ENCODE results near the gene ERBIN. TPM values are rescaled to one million over a fixed set of nuclear protein-coding genes. Genes with fewer than 3 reads are reported as not detected.
"Not testable (repeated sequence)": the region's sequence is repeated elsewhere in the genome, so short reads cannot be mapped to it uniquely, and the experiment has no call there.

The ERBIN gene
- total RNA-seq, 2 donors from 2014 or later = 55.0 to 61.5 TPM

GRCh38 chr5:65910711-65911110 lies 15.7 kb upstream of the ERBIN start:
- Histone ChIP-seq H3K27ac (no peak overlapping the region), H3K9me3 (no peaks in the 10 kb centered on the region), H3K27me3 (replicated peaks; ENCODE audit: insufficient read depth) (no peaks in the 10 kb centered on the region), H3K4me1 (ENCODE audit: control insufficient read depth in 1 of 2, low read depth in 2 of 2) (no peaks in the 10 kb centered on the region), H3K36me3 (no peaks in the 10 kb centered on the region), H3K4me3 (no peak overlapping the region)
- no peak for ATAC-seq (ENCODE audit: insufficient number of reproducible peaks, low FRiP score, low read depth)
- no peak for DNase-seq (ENCODE audit: low spot score)
- TF ChIP-seq CTCF (IDR thresholded peaks at IDR 0.05) = no peak

GRCh38 chr5:65912311-65912710 lies 14.1 kb upstream of the ERBIN start:
- no peak for DNase-seq (ENCODE audit: low spot score)
- ATAC-seq (ENCODE audit: insufficient number of reproducible peaks, low FRiP score, low read depth) = no peak
- H3K27me3 ChIP-seq (replicated peaks; ENCODE audit: insufficient read depth) = no peaks in the 10 kb centered on the region
- no peak overlapping the region for H3K4me3 ChIP-seq
- no peak overlapping the region for H3K27ac ChIP-seq
- H3K36me3 ChIP-seq = no peaks in the 10 kb centered on the region
- H3K9me3 ChIP-seq = no peaks in the 10 kb centered on the region
- H3K4me1 ChIP-seq (ENCODE audit: control insufficient read depth in 1 of 2, low read depth in 2 of 2) = no peaks in the 10 kb centered on the region
- no peak for TF ChIP-seq CTCF (IDR thresholded peaks at IDR 0.05)

- DNase-seq (ENCODE audit: low spot score) = no peak
Observed at GRCh38 chr5:65913519-65913918, 12.9 kb upstream of the ERBIN start.

GRCh38 chr5:65914641-65915196 lies 11.7 kb upstream of the ERBIN start:
- ATAC-seq (ENCODE audit: insufficient number of reproducible peaks, low FRiP score, low read depth) (no peak), DNase-seq (ENCODE audit: low spot score) (no peak)
- H3K4me3 ChIP-seq = no peak overlapping the region
- H3K9me3 ChIP-seq = no peaks in the 10 kb centered on the region
- TF ChIP-seq CTCF (IDR thresholded peaks at IDR 0.05) = no peak
- H3K36me3 ChIP-seq = no peaks in the 10 kb centered on the region
- H3K4me1 ChIP-seq (ENCODE audit: control insufficient read depth in 1 of 2, low read depth in 2 of 2) = no peaks in the 10 kb centered on the region
- no peak overlapping the region for H3K27ac ChIP-seq
- H3K27me3 ChIP-seq (replicated peaks; ENCODE audit: insufficient read depth) = no peaks in the 10 kb centered on the region

More at GRCh38 chr5:65913519-65913918, 12.9 kb upstream of the ERBIN start:
- Histone ChIP-seq H3K4me3 (no peak overlapping the region), H3K9me3 (no peaks in the 10 kb centered on the region), H3K27me3 (replicated peaks; ENCODE audit: insufficient read depth) (no peaks in the 10 kb centered on the region), H3K4me1 (ENCODE audit: control insufficient read depth in 1 of 2, low read depth in 2 of 2) (no peaks in the 10 kb centered on the region), H3K27ac (no peak overlapping the region), H3K36me3 (no peaks in the 10 kb centered on the region)
- TF ChIP-seq CTCF (IDR thresholded peaks at IDR 0.05) = no peak
- ATAC-seq (ENCODE audit: insufficient number of reproducible peaks, low FRiP score, low read depth) = no peak

- not testable (repeated sequence) for H3K36me3 ChIP-seq; ATAC-seq (ENCODE audit: insufficient number of reproducible peaks, low FRiP score, low read depth); H3K27me3 ChIP-seq (replicated peaks; ENCODE audit: insufficient read depth); H3K27ac ChIP-seq; H3K4me1 ChIP-seq (ENCODE audit: control insufficient read depth in 1 of 2, low read depth in 2 of 2); H3K4me3 ChIP-seq; DNase-seq (ENCODE audit: low spot score); H3K9me3 ChIP-seq
Observed at GRCh38 chr5:65915661-65916060, 10.7 kb upstream of the ERBIN start.

GRCh38 chr5:65916066-65916465 lies 10.3 kb upstream of the ERBIN start:
- TF ChIP-seq CTCF (IDR thresholded peaks at IDR 0.05) = no peak

More at GRCh38 chr5:65916066-65916465, 10.3 kb upstream of the ERBIN start:
- no peaks in the 10 kb centered on the region for H3K36me3 ChIP-seq
- ATAC-seq (ENCODE audit: insufficient number of reproducible peaks, low FRiP score, low read depth) (no peak), DNase-seq (ENCODE audit: low spot score) (no peak)
- no peaks in the 10 kb centered on the region for H3K4me1 ChIP-seq (ENCODE audit: control insufficient read depth in 1 of 2, low read depth in 2 of 2)
- no peak overlapping the region for H3K27ac ChIP-seq
- no peaks in the 10 kb centered on the region for H3K9me3 ChIP-seq
- H3K4me3 ChIP-seq = no peak overlapping the region
- no peaks in the 10 kb centered on the region for H3K27me3 ChIP-seq (replicated peaks; ENCODE audit: insufficient read depth)

Measured in thoracic aorta (tissue), 2 donors.